GM18508 (cell line): ENCODE results near the gene KLF15.
"Not testable (repeated sequence)": the region's sequence is repeated elsewhere in the genome, so short reads cannot be mapped to it uniquely, and the experiment has no call there.

ENCODE experiments used
- ATAC-seq: cut with Tn5 transposase; IDR thresholded peaks from one replicate; pipeline ENCODE4 v1.9.1; 2021; ENCODE audit warnings: moderate number of reproducible peaks; ENCODE audit not compliant: insufficient read depth, unreplicated experiment

KLF15 gene

DNA sequence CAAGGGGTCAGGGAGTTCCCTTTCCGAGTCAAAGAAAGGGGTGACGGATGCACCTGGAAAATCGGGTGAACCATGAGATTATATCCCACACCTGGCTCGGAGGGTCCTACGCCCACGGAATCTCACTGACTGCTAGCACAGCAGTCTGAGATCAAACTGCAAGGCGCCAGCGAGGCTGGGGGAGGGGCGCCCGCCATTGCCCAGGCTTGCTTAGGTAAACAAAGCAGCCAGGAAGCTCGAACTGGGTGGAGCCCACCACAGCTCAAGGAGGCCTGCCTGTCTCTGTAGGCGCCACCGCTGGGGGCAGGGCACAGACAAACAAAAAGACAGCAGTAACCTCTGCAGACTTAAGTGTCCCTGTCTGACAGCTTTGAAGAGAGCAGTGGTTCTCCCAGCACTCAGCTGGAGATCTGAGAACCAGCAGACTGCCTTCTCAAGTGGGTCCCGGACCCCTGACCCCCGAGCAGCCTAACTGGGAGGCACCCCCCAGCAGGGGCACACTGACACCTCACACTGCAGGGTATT is 25.3 kb downstream of the KLF15 start:
- not testable (repeated sequence) for ATAC-seq

GRCh38 chr3:126329927-126330725 is 27.1 kb downstream of the KLF15 start:
- ATAC-seq = no peak

DNA sequence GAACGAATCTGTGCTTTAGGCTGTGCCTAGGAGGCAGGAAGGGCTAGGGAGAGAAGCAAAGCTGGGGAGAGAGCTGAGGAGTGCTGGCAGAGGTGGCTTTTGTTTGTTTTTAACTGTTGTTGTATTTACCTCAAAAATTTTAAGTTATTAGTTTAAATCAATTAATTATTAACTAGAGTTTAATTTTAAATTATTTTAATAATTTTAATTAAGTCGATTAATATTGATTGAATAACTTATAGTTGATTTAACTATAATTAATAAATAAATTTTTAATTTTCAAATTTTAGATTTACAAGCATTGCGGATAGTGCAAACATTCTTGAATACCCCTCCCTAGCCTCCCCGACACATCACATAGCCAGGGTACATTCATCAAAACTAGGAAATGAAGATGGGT is 30.6 kb downstream of the KLF15 start:
- ATAC-seq = no peak

DNA sequence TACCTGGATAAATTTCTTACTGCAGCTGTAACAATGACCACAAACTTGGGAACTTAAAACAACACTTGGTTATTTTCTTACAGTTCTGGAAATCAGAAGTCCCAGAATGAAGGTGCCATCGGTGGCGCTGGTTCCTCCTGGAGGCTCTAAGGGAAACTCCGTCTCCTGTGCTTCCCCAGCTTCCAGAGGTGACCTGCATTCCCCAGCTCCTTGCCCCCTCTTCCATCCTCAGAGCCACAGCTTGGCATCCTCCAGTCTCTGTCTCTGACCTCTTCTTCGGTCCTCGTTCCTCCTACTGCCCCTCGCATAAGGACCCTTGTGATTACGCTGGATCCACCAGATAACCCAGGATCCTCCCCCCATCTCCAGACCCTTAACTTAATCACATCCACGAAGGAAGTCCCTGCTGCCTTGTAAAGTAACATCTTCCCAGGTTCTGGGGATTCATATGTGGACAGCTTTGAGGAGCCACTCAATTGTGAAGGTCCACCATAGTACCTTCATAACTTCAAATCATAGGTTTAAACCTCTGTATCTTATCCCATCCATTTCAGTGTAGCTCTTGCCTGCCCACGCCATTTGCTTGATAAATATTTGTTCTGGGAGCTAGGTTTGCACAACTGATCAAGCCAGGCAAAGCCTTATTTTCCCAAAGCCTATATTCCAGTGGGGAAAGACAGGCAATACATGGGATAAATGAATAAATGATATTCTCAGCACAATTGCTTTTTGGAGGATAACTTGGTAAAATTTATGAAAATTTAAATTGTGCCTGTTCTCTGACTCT is 34.8 kb downstream of the KLF15 start:
- ATAC-seq = no peak

DNA sequence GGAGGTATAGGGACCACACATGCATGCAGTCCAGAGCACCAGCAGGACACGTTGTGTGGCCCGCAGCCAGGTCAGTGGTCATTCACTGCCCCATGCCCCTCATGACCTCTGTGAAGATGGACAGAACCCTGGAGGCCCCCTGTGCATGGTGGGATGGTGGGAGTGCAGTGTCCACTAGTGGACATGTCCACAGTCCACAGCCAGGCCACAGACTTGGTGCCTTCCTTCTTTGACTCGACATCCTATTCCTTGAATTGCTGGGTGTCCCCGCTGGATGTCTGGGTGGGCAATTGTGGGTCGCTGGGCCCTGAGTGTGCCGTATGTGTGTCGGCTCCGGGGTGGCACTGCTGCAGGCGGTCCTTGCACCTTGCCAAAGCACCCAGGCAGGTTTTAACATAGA is 35.7 kb downstream of the KLF15 start:
- no peak for ATAC-seq

- ATAC-seq = no peak
These were observed 36.5 kb downstream of the KLF15 start for GRCh38 chr3:126320517-126321293.

- no peak for ATAC-seq
These were observed 37.4 kb downstream of the KLF15 start for GRCh38 chr3:126319701-126320295.

- ATAC-seq = no peak
These were observed 39.9 kb downstream of the KLF15 start for GRCh38 chr3:126317029-126317996.

DNA sequence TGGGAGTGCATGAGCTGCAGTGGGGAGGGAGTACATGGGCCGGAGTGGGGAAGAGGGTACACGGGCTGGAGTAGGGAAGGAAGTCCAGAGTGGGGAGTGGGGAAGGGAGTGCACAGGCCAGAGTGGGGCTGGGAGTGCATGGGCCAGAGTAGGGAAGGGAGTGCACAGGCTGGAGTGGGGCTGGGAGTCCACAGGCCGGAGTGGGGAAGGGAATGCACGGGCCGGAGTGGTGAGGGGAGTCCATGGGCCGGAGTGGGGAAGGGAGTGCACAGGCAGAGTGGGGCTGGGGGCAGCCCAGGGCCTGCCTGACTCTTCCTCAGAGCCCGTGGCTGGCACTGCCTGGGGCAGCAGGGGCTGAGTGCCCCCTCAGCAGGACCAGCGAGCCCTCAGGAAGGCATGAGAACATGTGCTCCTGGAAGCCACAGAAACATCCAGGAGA is 40.7 kb downstream of the KLF15 start:
- no peak for ATAC-seq

- no peak for ATAC-seq
These were observed 41.2 kb downstream of the KLF15 start for GRCh38 chr3:126316031-126316461.

DNA sequence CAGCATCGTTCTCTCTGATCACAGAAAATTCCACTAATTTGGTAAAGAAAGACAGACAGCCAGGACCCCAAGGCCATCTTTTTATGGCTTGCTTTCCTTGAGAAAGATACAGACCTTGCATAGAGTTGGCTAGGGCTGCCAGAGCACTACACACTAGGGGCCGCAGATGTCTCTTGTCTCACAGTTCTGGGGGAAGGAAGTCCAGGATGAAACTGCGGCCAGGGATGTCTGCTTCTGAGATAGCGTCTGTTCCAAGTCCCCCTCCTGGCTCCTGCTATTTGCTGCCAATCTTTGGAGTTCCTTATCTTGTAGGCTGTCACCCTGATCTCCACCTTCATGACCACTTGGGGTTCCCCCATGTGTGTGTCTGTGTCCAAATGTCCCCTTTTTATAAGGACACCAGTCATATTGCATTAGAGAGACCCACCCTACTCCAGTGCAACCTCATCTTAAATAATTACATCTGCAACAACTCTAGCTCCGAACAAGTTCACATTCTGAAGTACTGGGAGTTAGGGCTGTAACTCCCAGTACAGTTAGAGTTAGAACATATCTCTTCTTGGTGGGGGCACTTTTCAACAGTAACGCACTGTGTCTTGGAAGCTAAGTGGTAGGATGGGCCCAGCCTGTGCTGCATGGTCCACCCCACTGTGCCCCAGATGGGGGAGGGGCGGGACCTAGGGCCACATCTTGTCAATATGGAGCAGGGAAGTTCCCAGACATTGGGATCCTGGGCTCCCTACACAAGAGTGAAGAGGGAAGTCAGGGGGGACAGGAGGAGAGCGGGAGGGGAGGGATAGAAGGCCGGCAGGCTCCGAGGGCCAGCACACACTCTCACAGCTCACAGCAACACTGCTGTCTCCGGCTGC is 42.2 kb downstream of the KLF15 start:
- ATAC-seq = no peak

DNA sequence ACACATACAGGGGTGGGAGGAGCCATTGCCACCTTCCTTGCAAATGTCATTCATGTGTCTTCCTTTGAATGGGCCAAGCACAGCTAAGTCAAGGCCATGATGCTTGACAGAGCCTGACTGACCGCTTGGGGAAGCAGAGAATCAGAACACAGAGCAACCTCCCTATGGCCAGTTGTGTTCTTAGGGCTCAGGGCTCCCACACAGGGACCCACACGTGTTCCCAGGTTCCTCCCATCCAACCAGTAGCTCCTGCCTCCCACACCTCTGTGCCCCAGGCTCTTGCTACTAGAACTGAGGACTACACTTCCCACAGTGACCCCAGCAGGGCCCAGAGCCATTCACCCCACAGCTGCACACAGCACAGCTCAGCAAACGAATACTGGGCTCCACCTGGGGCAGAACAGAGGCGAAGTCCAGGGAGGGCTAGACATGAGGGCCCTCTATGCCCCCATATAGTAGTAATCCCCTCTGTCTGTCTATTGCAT is 42.9 kb downstream of the KLF15 start:
- ATAC-seq = no peak

GRCh38 chr3:126313580-126314304 is 43.5 kb downstream of the KLF15 start:
- no peak for ATAC-seq

DNA sequence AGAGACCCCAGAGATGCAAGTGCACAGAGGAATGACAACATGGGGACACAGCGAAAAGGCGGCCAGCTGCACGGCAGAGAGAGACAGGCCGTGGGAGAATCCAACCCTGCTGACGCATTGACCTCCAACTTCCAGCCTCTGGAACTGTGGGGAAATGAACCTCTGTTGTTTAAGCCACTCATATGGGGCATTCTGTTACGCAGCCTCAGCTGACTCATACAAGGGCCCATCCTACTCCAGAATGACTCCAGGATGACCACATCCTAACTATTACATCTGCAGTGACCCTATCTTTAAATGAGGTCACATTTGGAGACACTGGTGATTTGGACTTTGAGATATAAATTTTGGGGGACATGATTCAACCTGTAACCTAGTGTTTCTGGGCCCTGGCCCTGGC is 44.0 kb downstream of the KLF15 start:
- ATAC-seq = no peak

GRCh38 chr3:126312341-126312740 is 44.9 kb downstream of the KLF15 start:
- no peak for ATAC-seq

DNA sequence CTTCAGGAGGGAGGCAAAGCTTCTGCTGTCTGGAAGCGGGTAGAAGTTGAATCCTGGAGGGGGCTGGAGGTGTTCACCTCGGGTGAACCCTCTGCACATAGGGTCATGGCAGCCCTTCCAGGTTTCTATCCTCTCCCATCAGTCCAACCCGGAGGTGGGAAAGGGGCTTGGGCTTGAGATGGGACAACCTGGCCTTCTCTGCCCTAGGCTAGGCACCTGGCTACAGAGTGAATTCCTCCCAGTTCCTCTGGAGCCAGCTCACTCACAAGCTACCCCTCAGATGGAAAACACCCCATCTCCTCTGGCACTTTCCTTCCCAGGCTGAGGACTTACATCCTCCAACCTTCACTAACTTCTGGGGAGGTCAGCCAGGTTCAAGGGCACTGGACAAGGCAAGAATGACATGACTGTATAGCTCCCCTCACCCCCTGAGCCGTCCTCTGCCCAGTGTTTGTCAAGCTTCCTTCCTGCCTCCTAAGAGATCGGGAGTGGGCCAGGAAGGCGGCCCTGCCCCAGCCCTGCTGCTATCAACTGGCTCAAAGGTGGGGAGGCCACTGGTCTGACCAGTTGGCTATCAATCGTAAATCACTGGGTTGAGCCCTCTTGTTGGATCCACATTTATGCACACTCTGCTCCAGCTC is 45.8 kb downstream of the KLF15 start:
- ATAC-seq = no peak

DNA sequence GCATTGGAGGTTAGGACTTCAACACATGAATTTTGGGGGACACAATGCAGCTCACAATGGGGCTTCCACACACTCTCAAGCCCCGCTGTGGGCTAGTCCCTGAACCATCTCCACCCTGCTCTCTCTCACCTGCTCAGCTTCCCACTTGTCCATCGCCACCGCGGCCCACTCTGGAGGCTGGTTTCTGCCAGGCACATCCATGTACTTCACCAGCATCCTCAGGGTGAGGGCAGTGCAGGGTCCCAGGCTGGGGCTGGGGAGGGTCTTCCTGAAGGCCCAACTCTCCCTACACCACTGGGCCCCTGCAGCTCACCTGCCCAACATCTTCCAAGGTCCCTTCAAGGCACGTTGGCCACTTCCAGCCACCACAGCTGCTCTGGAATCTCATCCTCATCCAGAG is 46.4 kb downstream of the KLF15 start:
- no peak for ATAC-seq
